ENCODE data around the gene TSPAN7. TPM values are rescaled to one million over a fixed set of nuclear protein-coding genes. Genes with fewer than 3 reads are reported as not detected.

The TSPAN7 gene
- total and polyA plus RNA-seq, 2 donors (not counting 1 experiment from before 2014, with no cell fraction given), result 0.03 TPM; not detected in 1

- no peaks in the 10 kb centered on the region for H3K4me1 ChIP-seq (ENCODE audit: control insufficient read depth, extremely low read depth, insufficient read depth, low read length)
- H2AFZ ChIP-seq (ENCODE audit: low read length), result no peak overlapping the region
- H3K9ac ChIP-seq (ENCODE audit: insufficient read depth, low read length), result no peak overlapping the region
- no peak overlapping the region for H3K27ac ChIP-seq (ENCODE audit: insufficient read depth, low read length)
- H3K4me3 ChIP-seq (replicated peaks in 1 of 4; ENCODE audit: control extremely low read depth in 1 of 4, insufficient read depth in 1 of 4, low read depth in 3 of 4, low read length in 4 of 4), result no peak overlapping the region
- H3K79me2 ChIP-seq (ENCODE audit: control insufficient read depth, insufficient read depth, low read length), result no peaks in the 10 kb centered on the region
- no peaks in the 10 kb centered on the region for H3K36me3 ChIP-seq (ENCODE audit: control insufficient read depth, insufficient read depth, low read length)
- no peaks in the 10 kb centered on the region for H3K27me3 ChIP-seq (ENCODE audit: control insufficient read depth, insufficient read depth, low read length)
- TF ChIP-seq, protein P1, sequence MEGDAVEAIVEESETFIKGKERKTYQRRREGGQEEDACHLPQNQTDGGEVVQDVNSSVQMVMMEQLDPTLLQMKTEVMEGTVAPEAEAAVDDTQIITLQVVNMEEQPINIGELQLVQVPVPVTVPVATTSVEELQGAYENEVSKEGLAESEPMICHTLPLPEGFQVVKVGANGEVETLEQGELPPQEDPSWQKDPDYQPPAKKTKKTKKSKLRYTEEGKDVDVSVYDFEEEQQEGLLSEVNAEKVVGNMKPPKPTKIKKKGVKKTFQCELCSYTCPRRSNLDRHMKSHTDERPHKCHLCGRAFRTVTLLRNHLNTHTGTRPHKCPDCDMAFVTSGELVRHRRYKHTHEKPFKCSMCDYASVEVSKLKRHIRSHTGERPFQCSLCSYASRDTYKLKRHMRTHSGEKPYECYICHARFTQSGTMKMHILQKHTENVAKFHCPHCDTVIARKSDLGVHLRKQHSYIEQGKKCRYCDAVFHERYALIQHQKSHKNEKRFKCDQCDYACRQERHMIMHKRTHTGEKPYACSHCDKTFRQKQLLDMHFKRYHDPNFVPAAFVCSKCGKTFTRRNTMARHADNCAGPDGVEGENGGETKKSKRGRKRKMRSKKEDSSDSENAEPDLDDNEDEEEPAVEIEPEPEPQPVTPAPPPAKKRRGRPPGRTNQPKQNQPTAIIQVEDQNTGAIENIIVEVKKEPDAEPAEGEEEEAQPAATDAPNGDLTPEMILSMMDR (conservative IDR thresholded peaks at IDR 0.05 in 1 of 2, IDR thresholded peaks at IDR 0.05 in 1 of 2; ENCODE audit: low read depth in 1 of 2, low read length in 2 of 2), result no peak
- no peak for TF ChIP-seq EZH2 (IDR thresholded peaks at IDR 0.05; ENCODE audit: low read length, missing control alignments)
- no peaks in the 10 kb centered on the region for H3K9me3 ChIP-seq (ENCODE audit: control insufficient read depth, insufficient read depth, low read depth, low read length)
- DNase-seq (ENCODE audit: low read depth in 2 of 2), result no peak
- no peaks in the 10 kb centered on the region for H4K20me1 ChIP-seq (ENCODE audit: control insufficient read depth, extremely low read depth, insufficient read depth, low read length)
- H3K4me2 ChIP-seq (ENCODE audit: extremely low read depth, insufficient read depth, low read length), result no peak overlapping the region
Observed at GRCh38 chrX:38571058-38571457, 9.7 kb downstream of the TSPAN7 start.

- DNase-seq (ENCODE audit: low read depth in 2 of 2), result no peak
- Histone ChIP-seq H3K27ac (ENCODE audit: insufficient read depth, low read length) (no peak overlapping the region), H4K20me1 (ENCODE audit: control insufficient read depth, extremely low read depth, insufficient read depth, low read length) (no peaks in the 10 kb centered on the region), H2AFZ (ENCODE audit: low read length) (no peak overlapping the region), H3K79me2 (ENCODE audit: control insufficient read depth, insufficient read depth, low read length) (no peaks in the 10 kb centered on the region), H3K27me3 (ENCODE audit: control insufficient read depth, insufficient read depth, low read length) (no peaks in the 10 kb centered on the region), H3K4me3 (replicated peaks in 1 of 4; ENCODE audit: control extremely low read depth in 1 of 4, insufficient read depth in 1 of 4, low read depth in 3 of 4, low read length in 4 of 4) (no peak overlapping the region), H3K36me3 (ENCODE audit: control insufficient read depth, insufficient read depth, low read length) (no peaks in the 10 kb centered on the region), H3K9me3 (ENCODE audit: control insufficient read depth, insufficient read depth, low read depth, low read length) (no peaks in the 10 kb centered on the region), H3K4me1 (ENCODE audit: control insufficient read depth, extremely low read depth, insufficient read depth, low read length) (no peaks in the 10 kb centered on the region), H3K9ac (ENCODE audit: insufficient read depth, low read length) (no peak overlapping the region), H3K4me2 (ENCODE audit: extremely low read depth, insufficient read depth, low read length) (no peak overlapping the region)
- TF ChIP-seq EZH2 (IDR thresholded peaks at IDR 0.05; ENCODE audit: low read length, missing control alignments), result no peak
- TF ChIP-seq, protein P1 (conservative IDR thresholded peaks at IDR 0.05 in 1 of 2, IDR thresholded peaks at IDR 0.05 in 1 of 2; ENCODE audit: low read depth in 1 of 2, low read length in 2 of 2), result no peak
Observed at GRCh38 chrX:38574858-38575257, 13.5 kb downstream of the TSPAN7 start.

GRCh38 chrX:38575888-38576287 lies 14.5 kb downstream of the TSPAN7 start:
- no peaks in the 10 kb centered on the region for H3K4me1 ChIP-seq (ENCODE audit: control insufficient read depth, extremely low read depth, insufficient read depth, low read length)
- H2AFZ ChIP-seq (ENCODE audit: low read length), result no peak overlapping the region
- no peaks in the 10 kb centered on the region for H3K79me2 ChIP-seq (ENCODE audit: control insufficient read depth, insufficient read depth, low read length)
- DNase-seq (ENCODE audit: low read depth in 2 of 2), result no peak
- H3K4me3 ChIP-seq (replicated peaks in 1 of 4; ENCODE audit: control extremely low read depth in 1 of 4, insufficient read depth in 1 of 4, low read depth in 3 of 4, low read length in 4 of 4), result no peak overlapping the region
- H3K9ac ChIP-seq (ENCODE audit: insufficient read depth, low read length), result no peak overlapping the region
- H3K27ac ChIP-seq (ENCODE audit: insufficient read depth, low read length), result no peak overlapping the region
- no peak overlapping the region for H3K4me2 ChIP-seq (ENCODE audit: extremely low read depth, insufficient read depth, low read length)
- no peaks in the 10 kb centered on the region for H3K36me3 ChIP-seq (ENCODE audit: control insufficient read depth, insufficient read depth, low read length)
- H4K20me1 ChIP-seq (ENCODE audit: control insufficient read depth, extremely low read depth, insufficient read depth, low read length), result no peaks in the 10 kb centered on the region
- TF ChIP-seq, protein P1 (conservative IDR thresholded peaks at IDR 0.05 in 1 of 2, IDR thresholded peaks at IDR 0.05 in 1 of 2; ENCODE audit: low read depth in 1 of 2, low read length in 2 of 2), result no peak
- no peak for TF ChIP-seq EZH2 (IDR thresholded peaks at IDR 0.05; ENCODE audit: low read length, missing control alignments)
- H3K27me3 ChIP-seq (ENCODE audit: control insufficient read depth, insufficient read depth, low read length), result no peaks in the 10 kb centered on the region
- no peaks in the 10 kb centered on the region for H3K9me3 ChIP-seq (ENCODE audit: control insufficient read depth, insufficient read depth, low read depth, low read length)
